ENCODE measurements around the gene TRIM41.
"Not testable (repeated sequence)": the region's sequence is repeated elsewhere in the genome, so short reads cannot be mapped to it uniquely, and the experiment has no call there.

TRIM41 gene

GRCh38 chr5:181261320-181262049, 38.4 kb downstream of the TRIM41 start:
- peak overlapping the region; percentile 96 for H3K4me3 Mint-ChIP-seq
- no peaks in the 10 kb centered on the region for H3K27me3 Mint-ChIP-seq
- peaks cover 26% of the 10 kb centered on the region for H3K36me3 Mint-ChIP-seq (ENCODE audit: low read depth)
- H3K27ac Mint-ChIP-seq = peak overlapping the region; percentile 93
- H3K4me1 Mint-ChIP-seq (ENCODE audit: low read depth) = peaks cover 42% of the 10 kb centered on the region
- H3K9me3 Mint-ChIP-seq = no peaks in the 10 kb centered on the region

GRCh38 chr5:181263633-181264032, 40.6 kb downstream of the TRIM41 start:
- no peaks in the 10 kb centered on the region for H3K27me3 Mint-ChIP-seq
- H3K27ac Mint-ChIP-seq = peak overlapping the region; percentile 60
- peak overlapping the region; percentile 14 for H3K4me3 Mint-ChIP-seq
- no peaks in the 10 kb centered on the region for H3K9me3 Mint-ChIP-seq
- peaks cover 22% of the 10 kb centered on the region for H3K4me1 Mint-ChIP-seq (ENCODE audit: low read depth)
- H3K36me3 Mint-ChIP-seq (ENCODE audit: low read depth) = peaks cover 12% of the 10 kb centered on the region

- H3K27ac Mint-ChIP-seq = no peak overlapping the region
These were observed 42.1 kb downstream of the TRIM41 start for GRCh38 chr5:181265092-181265671.

GRCh38 chr5:181267291-181267904, 44.3 kb downstream of the TRIM41 start:
- not testable (repeated sequence) for H3K4me3 Mint-ChIP-seq; H3K9me3 Mint-ChIP-seq; H3K4me1 Mint-ChIP-seq (ENCODE audit: low read depth); H3K27ac Mint-ChIP-seq; H3K27me3 Mint-ChIP-seq
- H3K36me3 Mint-ChIP-seq (ENCODE audit: low read depth) = peaks cover 12% of the 10 kb centered on the region

More at GRCh38 chr5:181265092-181265671, 42.1 kb downstream of the TRIM41 start:
- no peaks in the 10 kb centered on the region for H3K9me3 Mint-ChIP-seq
- H3K4me1 Mint-ChIP-seq (ENCODE audit: low read depth) = peaks cover 13% of the 10 kb centered on the region
- H3K36me3 Mint-ChIP-seq (ENCODE audit: low read depth) = peaks cover 12% of the 10 kb centered on the region
- H3K4me3 Mint-ChIP-seq = no peak overlapping the region
- H3K27me3 Mint-ChIP-seq = no peaks in the 10 kb centered on the region

- not testable (repeated sequence) for H3K27ac Mint-ChIP-seq; H3K27me3 Mint-ChIP-seq; H3K4me3 Mint-ChIP-seq; H3K9me3 Mint-ChIP-seq; H3K4me1 Mint-ChIP-seq (ENCODE audit: low read depth)
- H3K36me3 Mint-ChIP-seq (ENCODE audit: low read depth) = peaks cover 12% of the 10 kb centered on the region
These were observed 44.8 kb downstream of the TRIM41 start for GRCh38 chr5:181267907-181268306.

GRCh38 chr5:181271081-181271480, 48.0 kb downstream of the TRIM41 start:
- H3K9me3 Mint-ChIP-seq = no peaks in the 10 kb centered on the region
- no peaks in the 10 kb centered on the region for H3K4me1 Mint-ChIP-seq (ENCODE audit: low read depth)
- no peaks in the 10 kb centered on the region for H3K27me3 Mint-ChIP-seq
- no peaks in the 10 kb centered on the region for H3K36me3 Mint-ChIP-seq (ENCODE audit: low read depth)
- H3K4me3 Mint-ChIP-seq = no peak overlapping the region
- no peak overlapping the region for H3K27ac Mint-ChIP-seq

GRCh38 chr5:181273433-181273744, 50.3 kb downstream of the TRIM41 start:
- H3K36me3 Mint-ChIP-seq (ENCODE audit: low read depth); H3K27ac Mint-ChIP-seq; H3K4me3 Mint-ChIP-seq; H3K4me1 Mint-ChIP-seq (ENCODE audit: low read depth); H3K27me3 Mint-ChIP-seq; H3K9me3 Mint-ChIP-seq: not testable (repeated sequence)

GRCh38 chr5:181280251-181280762, 57.2 kb downstream of the TRIM41 start:
- Mint-ChIP-seq H3K27me3 (no peaks in the 10 kb centered on the region), H3K4me1 (ENCODE audit: low read depth) (no peaks in the 10 kb centered on the region), H3K27ac (no peak overlapping the region), H3K9me3 (no peaks in the 10 kb centered on the region), H3K4me3 (no peak overlapping the region), H3K36me3 (ENCODE audit: low read depth) (no peaks in the 10 kb centered on the region)

- Mint-ChIP-seq H3K4me3 (no peak overlapping the region), H3K27ac (no peak overlapping the region), H3K9me3 (no peaks in the 10 kb centered on the region), H3K36me3 (ENCODE audit: low read depth) (no peaks in the 10 kb centered on the region), H3K4me1 (ENCODE audit: low read depth) (no peaks in the 10 kb centered on the region), H3K27me3 (no peaks in the 10 kb centered on the region)
These were observed 58.2 kb downstream of the TRIM41 start for GRCh38 chr5:181281077-181281983.

- Mint-ChIP-seq H3K4me1 (ENCODE audit: low read depth) (no peaks in the 10 kb centered on the region), H3K4me3 (no peak overlapping the region), H3K27ac (no peak overlapping the region), H3K27me3 (no peaks in the 10 kb centered on the region), H3K36me3 (ENCODE audit: low read depth) (no peaks in the 10 kb centered on the region), H3K9me3 (no peaks in the 10 kb centered on the region)
These were observed 58.9 kb downstream of the TRIM41 start for GRCh38 chr5:181281984-181282316.

- not testable (repeated sequence) for H3K27ac Mint-ChIP-seq; H3K36me3 Mint-ChIP-seq (ENCODE audit: low read depth); H3K9me3 Mint-ChIP-seq; H3K4me1 Mint-ChIP-seq (ENCODE audit: low read depth); H3K4me3 Mint-ChIP-seq; H3K27me3 Mint-ChIP-seq
These were observed 59.3 kb downstream of the TRIM41 start for GRCh38 chr5:181282415-181282814.

- no peaks in the 10 kb centered on the region for H3K9me3 Mint-ChIP-seq
- H3K4me3 Mint-ChIP-seq = no peak overlapping the region
- no peaks in the 10 kb centered on the region for H3K36me3 Mint-ChIP-seq (ENCODE audit: low read depth)
- H3K4me1 Mint-ChIP-seq (ENCODE audit: low read depth) = peaks cover 5% of the 10 kb centered on the region
- no peaks in the 10 kb centered on the region for H3K27me3 Mint-ChIP-seq
- H3K27ac Mint-ChIP-seq = no peak overlapping the region
These were observed 59.8 kb downstream of the TRIM41 start for GRCh38 chr5:181282874-181283273.

GRCh38 chr5:181283347-181283746, 60.3 kb downstream of the TRIM41 start:
- Mint-ChIP-seq H3K27me3 (no peaks in the 10 kb centered on the region), H3K4me1 (ENCODE audit: low read depth) (peaks cover 5% of the 10 kb centered on the region), H3K9me3 (no peaks in the 10 kb centered on the region), H3K36me3 (ENCODE audit: low read depth) (no peaks in the 10 kb centered on the region), H3K27ac (no peak overlapping the region), H3K4me3 (no peak overlapping the region)

GRCh38 chr5:181283841-181284755, 61.0 kb downstream of the TRIM41 start:
- H3K9me3 Mint-ChIP-seq; H3K4me3 Mint-ChIP-seq; H3K36me3 Mint-ChIP-seq (ENCODE audit: low read depth); H3K27ac Mint-ChIP-seq; H3K27me3 Mint-ChIP-seq; H3K4me1 Mint-ChIP-seq (ENCODE audit: low read depth): not testable (repeated sequence)

All from stimulated activated naive CD8-positive, alpha-beta T cell treated with anti-CD3 and anti-CD28 coated beads, Interleukin-15, Interleukin-2, amounts not matched to agents 100 ng/mL and 50 ng/mL, for 24 hours (primary cell).